ENCODE results near the gene MED27.

GRCh38 chr9:132077881-132078698, 1.6 kb downstream of the MED27 start:
- no peak for TF ChIP-seq RXRA (CRISPR knock-in tag; IDR thresholded peaks at IDR 0.05)
- no peak for TF ChIP-seq CTCF (CRISPR knock-in tag; IDR thresholded peaks at IDR 0.05)
- TF ChIP-seq POLR2A (IDR thresholded peaks at IDR 0.05; ENCODE audit: insufficient read depth in 1 of 2, low read depth in 2 of 2, low read length in 2 of 2), result no peak
- TF ChIP-seq FOXA1 (IDR thresholded peaks at IDR 0.05), result no peak
- TF ChIP-seq FOXA1 (CRISPR knock-in tag; IDR thresholded peaks at IDR 0.05), result no peak
- TF ChIP-seq ZNF274 (CRISPR knock-in tag; IDR thresholded peaks at IDR 0.05), result no peak
- no peak for TF ChIP-seq ATF3 (CRISPR knock-in tag; IDR thresholded peaks at IDR 0.05)
- TF ChIP-seq NFYB (CRISPR knock-in tag; IDR thresholded peaks at IDR 0.05), result no peak
- no peak for TF ChIP-seq CBX2 (IDR thresholded peaks at IDR 0.05; ENCODE audit: low read depth, low read length)
- TF ChIP-seq CBX2 (CRISPR knock-in tag; IDR thresholded peaks at IDR 0.05; ENCODE audit: low read depth), result no peak
- TF ChIP-seq ZNF660 (CRISPR knock-in tag; IDR thresholded peaks at IDR 0.05; ENCODE audit: borderline replicate concordance, low read depth), result no peak
- no peak for TF ChIP-seq EZH2 (conservative IDR thresholded peaks at IDR 0.05; ENCODE audit: low read depth, low read length)
- TF ChIP-seq ZNF772 (CRISPR knock-in tag; IDR thresholded peaks at IDR 0.05), result no peak
- TF ChIP-seq MAFK (conservative IDR thresholded peaks at IDR 0.05 in 1 of 2, IDR thresholded peaks at IDR 0.05 in 1 of 2; ENCODE audit: low read length in 2 of 2), result no peak
- TF ChIP-seq BRF2 (CRISPR knock-in tag; IDR thresholded peaks at IDR 0.05), result no peak
